HG03575 (cell line): ENCODE data around the gene ETNK2.

Experiments
- ATAC-seq: cut with Tn5 transposase; IDR thresholded peaks from one replicate; pipeline ENCODE4 v1.9.1; 2021; ENCODE audit not compliant: unreplicated experiment, insufficient number of reproducible peaks, low FRiP score; ENCODE audit errors: extremely low read depth

Gene ETNK2

DNA sequence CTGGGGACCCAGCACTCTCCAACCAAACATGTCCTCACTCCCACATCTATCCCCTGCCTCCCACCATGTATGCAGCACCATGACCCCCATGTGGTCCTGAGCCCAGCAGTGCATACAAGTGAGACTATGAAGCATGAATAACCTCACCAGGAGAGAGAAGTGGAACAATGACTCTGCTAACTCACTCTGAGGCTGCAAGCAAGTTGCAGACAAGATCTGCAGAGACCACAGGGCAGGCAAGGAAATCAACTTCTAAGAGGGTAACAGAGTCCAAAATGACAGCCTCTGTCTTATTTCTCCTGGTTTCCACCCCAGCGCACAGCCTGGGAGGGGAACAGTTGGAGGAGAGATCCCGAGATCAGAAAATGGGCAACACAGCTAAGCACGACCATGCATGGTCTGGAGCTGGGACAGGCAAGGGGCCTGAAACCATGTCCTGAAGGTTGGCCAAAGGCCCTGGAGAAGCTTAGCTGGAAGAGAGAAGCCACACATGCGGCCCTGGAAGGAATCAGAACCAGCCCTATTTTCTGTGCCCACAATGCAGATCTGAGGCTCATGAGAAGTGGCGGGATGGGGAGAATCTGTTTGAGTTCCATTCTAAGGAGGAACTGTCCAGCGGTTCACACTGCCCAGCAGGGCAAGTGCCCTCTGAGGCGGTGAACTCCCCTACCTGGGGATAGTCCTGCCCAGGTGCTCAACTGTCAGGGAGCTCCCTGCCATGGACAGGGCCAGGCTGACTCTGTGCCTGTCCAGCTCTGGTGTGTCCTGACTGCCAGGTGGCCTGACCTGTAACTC lies 26.8 kb upstream of the ETNK2 start:
- no peak for ATAC-seq

GRCh38 chr1:204177133-204177532 lies 25.3 kb upstream of the ETNK2 start:
- no peak for ATAC-seq

DNA sequence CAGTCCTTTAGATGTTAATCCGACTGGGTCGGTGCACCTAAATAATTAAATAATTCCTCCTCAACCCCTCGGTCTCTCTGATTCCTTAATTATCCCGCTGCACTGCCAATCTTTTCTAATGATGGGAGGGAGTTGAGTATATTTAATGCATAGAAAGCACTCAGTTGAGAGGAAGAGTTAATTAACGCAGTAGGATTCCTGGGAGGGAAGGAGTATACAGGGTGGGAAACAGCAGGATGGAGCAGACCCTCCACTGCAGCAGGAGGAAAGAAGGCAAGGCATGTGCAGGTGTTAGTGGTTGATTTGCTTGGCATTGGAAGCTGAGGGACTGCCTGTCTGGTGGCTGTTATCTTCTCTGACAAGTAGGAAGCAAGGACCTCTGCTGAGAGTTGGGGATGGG lies 24.2 kb upstream of the ETNK2 start:
- ATAC-seq: no peak

DNA sequence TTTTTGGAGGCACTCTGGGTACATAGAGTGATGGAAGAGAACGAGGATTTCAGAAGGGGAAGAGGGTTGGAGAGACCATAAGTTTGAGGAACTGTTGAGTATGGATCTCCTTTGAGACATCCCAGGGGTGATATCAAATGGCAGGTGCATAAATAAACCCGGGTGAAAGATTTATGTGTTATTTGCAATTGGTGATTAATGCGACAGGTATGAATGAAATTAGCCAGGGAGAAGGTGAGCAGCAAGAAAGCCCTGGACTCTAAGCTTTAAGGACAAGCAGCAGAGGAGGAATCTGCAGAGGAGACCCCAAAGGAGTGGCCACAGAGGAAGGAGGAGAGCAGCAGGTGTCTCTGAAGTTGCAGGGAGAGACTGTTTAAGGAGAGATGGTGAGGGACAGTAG lies 23.1 kb upstream of the ETNK2 start:
- no peak for ATAC-seq

GRCh38 chr1:204172404-204173029 lies 20.7 kb upstream of the ETNK2 start:
- no peak for ATAC-seq

DNA sequence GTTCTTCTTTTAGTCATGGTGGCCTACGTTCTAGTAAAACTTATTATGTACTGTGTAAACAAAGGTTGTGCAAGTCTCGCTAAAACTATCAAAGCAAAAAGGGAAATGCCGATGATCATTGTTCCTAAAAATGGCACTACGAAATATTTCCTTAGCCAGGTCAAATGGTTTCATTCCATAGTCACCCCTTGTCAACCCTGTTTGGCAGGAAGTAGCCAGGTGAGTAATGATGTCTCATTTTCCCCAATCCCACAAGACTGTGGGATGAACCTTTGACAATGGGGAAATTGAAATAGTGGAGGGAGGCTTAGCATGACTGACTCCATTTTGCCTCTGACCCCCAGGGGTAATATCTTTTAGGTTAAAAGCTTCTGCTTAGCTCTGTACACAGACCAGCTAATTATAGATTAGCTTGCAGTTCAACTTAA lies 19.9 kb upstream of the ETNK2 start:
- ATAC-seq: no peak

GRCh38 chr1:204170494-204171155 lies 18.8 kb upstream of the ETNK2 start:
- ATAC-seq: no peak

- ATAC-seq: no peak
These were observed 18.0 kb upstream of the ETNK2 start for GRCh38 chr1:204169858-204170257.

- ATAC-seq: no peak
These were observed 15.9 kb upstream of the ETNK2 start for GRCh38 chr1:204167730-204168129.

GRCh38 chr1:204166219-204166618 lies 14.4 kb upstream of the ETNK2 start, which contains the start of gene REN:
Gene REN, minus strand, starts transcription at chr1:204166337. Its CDS starts 44 bp downstream, at chr1:204166293.
- no peak for ATAC-seq

DNA sequence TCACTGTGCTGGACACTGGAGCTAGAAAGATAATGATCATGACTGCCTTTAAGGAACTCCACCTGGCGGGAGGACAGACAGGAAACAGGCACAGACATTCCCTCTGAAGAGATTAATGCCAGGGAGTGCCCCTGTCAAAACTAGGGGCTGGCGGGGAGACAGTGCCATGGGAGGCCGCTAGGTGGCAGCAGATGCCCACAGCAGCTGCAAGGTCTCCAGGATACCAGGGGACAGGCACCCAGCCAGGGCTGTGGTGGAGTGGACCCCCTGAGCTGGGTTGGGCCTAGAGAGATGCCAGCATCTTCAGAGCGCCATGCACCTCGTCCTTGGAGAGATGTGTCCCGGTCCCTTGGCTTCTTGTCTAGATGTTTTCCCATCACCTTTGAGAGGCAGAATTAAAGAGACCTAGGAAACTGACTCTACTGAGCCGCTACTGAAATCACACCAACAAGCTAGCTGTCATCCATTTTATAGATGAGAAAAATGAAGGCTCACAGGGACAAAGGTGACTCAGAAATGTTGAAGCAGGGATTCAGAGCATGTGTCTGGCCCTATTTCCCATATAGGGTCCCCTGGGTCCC lies 10.7 kb upstream of the ETNK2 start:
- ATAC-seq: no peak

GRCh38 chr1:204161609-204162493 lies 10.0 kb upstream of the ETNK2 start:
- no peak for ATAC-seq

DNA sequence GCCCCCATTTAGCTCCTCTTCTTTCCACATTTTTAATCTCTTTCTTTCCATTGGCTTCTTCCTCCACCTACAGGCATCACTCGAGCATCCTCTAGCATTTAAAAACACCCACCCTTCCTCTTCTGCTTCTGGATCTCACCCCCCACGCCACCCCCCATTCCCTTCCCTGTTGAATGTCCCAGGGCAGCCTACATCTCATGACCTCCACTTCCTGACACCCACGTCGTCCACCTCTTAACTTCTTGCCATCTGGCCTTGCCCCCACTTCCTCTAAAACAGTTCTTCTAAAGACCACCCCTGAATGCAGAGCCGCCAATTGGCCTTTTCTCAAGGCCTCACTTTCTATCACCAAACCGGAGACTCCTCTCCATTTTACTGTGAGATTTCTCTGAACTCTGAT lies 6.1 kb upstream of the ETNK2 start:
- ATAC-seq: no peak

- no peak for ATAC-seq
These were observed 4.0 kb upstream of the ETNK2 start for GRCh38 chr1:204155881-204156280.

DNA sequence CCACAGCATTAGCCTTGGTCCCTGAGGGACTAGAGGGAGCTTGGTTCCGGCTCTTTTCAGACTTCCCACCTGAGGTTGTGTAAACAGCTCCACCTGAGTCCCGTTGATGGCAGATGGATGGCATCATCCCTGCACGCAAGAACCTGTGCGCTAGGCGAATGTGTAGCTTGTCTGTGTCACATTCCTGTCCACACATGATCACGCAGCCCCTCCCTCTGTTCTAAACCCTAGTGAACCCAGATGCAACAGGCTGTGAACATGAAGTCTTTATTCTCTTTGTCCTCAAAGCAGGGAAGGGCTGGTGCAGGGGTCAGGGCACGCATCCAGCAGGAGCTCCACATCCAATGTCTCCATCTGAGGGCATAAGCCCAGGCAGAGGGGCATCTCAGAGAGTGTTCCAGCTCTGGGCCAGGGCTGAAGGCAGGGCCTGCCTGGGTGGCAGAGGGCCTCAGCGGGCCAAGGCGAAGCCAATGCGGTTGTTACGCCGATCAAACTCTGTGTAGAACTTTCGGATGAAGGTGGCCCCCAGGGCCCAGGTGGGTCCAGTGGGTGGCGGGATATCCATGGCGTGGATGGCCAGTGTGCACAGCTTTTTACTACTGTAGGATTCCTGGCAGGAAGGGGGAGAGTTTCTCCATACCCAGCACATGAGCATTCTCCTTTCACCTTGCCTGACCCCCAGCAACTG lies 2.9 kb upstream of the ETNK2 start:
- ATAC-seq: no peak

- ATAC-seq: no peak
These were observed 1.8 kb upstream of the ETNK2 start for GRCh38 chr1:204153667-204154066.

DNA sequence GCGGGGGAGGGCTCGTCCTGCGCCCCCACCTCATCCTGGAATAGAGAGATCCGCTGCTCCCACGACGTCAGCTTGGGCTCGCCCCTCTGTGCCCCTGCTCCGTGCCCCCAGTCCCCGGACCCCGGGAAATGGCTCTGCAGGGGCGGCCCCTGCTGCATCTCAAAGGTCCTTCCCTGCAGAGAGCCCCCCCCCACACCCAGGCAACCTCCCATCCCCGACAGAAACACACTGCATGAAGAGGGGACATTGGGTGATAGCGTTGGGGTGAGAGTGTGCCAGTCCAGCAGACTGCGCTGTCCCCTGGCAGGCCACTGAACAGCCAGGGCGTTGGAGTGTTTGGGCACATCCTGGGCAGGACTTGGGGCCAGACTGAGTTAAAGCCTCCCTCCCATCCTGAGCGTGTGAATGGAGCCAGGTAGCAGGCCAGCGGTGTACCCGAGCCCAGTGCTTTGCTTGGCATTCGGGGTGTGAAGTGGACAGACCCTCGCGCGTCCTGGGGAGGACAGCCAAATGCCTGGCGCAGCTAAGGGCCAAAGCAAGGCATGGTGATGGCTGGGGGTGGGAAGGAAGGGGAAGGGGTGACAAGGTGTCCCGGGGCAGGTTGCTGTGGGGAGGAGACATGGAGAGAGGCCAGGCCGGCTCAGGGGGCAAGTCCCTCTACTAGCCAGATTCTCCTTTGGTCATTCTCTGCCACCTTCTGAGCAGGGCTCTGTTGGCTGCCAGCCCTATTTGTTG lies 633 bp upstream of the ETNK2 start:
- ATAC-seq: no peak
